Peyer's patch (tissue), 4 donors: ENCODE data around the gene ANKH.
"Not testable (repeated sequence)": the region's sequence is repeated elsewhere in the genome, so short reads cannot be mapped to it uniquely, and the experiment has no call there.

Source experiments
- POLR2A ChIP-seq, 2 donors: fragments of 450-650 bp; IDR thresholded peaks; one replicate each; pipeline ENCODE4 v1.5.1; 2017; ENCODE audit warnings: antibody characterized with exemption in 2 of 2, mild to moderate bottlenecking in 2 of 2, moderate library complexity in 2 of 2
- TF ChIP-seq, protein P1 (sequence below), 6 experiments: fragments of 450-650 bp in 4 of 6; fragments of 200-600 bp in 2 of 6; sonication (generic) in 1 of 6; IDR thresholded peaks; one replicate each; pipeline ENCODE4 v1.5.1; 2017 to 2019; ENCODE audit warnings: antibody characterized with exemption in 6 of 6, mild to moderate bottlenecking in 3 of 6, moderate library complexity in 1 of 6

DNA sequence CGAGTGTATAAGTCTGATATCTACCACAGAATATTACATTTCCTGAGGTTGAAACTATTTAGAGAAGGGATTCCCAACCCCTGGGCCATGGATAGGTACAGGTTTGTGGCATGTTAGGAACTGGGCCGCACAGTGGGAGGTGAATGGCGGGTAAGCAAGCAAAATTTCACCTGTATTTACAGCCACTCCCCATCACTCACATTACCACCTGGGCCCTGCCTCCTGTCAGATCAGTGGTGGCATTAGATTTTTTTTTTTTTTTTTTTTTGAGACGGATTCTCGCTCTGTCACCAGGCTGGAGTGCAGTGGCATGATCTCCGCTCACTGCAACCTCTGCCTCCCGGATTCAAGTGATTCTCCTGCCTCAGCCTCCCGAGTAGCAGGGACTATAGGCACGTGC, 6.6 kb upstream of the ANKH start:
- TF ChIP-seq, protein P1, sequence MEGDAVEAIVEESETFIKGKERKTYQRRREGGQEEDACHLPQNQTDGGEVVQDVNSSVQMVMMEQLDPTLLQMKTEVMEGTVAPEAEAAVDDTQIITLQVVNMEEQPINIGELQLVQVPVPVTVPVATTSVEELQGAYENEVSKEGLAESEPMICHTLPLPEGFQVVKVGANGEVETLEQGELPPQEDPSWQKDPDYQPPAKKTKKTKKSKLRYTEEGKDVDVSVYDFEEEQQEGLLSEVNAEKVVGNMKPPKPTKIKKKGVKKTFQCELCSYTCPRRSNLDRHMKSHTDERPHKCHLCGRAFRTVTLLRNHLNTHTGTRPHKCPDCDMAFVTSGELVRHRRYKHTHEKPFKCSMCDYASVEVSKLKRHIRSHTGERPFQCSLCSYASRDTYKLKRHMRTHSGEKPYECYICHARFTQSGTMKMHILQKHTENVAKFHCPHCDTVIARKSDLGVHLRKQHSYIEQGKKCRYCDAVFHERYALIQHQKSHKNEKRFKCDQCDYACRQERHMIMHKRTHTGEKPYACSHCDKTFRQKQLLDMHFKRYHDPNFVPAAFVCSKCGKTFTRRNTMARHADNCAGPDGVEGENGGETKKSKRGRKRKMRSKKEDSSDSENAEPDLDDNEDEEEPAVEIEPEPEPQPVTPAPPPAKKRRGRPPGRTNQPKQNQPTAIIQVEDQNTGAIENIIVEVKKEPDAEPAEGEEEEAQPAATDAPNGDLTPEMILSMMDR (IDR thresholded peaks at IDR 0.05): not testable (repeated sequence)
- not testable (repeated sequence) for TF ChIP-seq POLR2A (IDR thresholded peaks at IDR 0.05)
